ENCODE results near the gene ABLIM2. TPM values are rescaled to one million over a fixed set of nuclear protein-coding genes. Genes with fewer than 3 reads are reported as not detected.
"Not testable (repeated sequence)": the region's sequence is repeated elsewhere in the genome, so short reads cannot be mapped to it uniquely, and the experiment has no call there.

The ABLIM2 gene
- total RNA-seq, 2 donors from 2014 or later: 0.24 to 0.25 TPM

GRCh38 chr4:8141935-8142334 lies 16.7 kb downstream of the ABLIM2 start:
- Mint-ChIP-seq H3K9me3 (peaks cover 3% of the 10 kb centered on the region), H3K4me1 (ENCODE audit: low read depth in 2 of 2) (no peaks in the 10 kb centered on the region), H3K27ac (no peak overlapping the region), H3K27me3 (peaks cover 0 to 15% of the 10 kb centered on the region in 2 donors), H3K36me3 (no peaks in the 10 kb centered on the region), H3K4me3 (no peak overlapping the region)
- ATAC-seq (peak; percentile 37 to 56), DNase-seq (ENCODE audit: low spot score) (no peak)

- no peak for ATAC-seq
- Mint-ChIP-seq H3K4me1 (ENCODE audit: low read depth in 2 of 2) (no peaks in the 10 kb centered on the region), H3K27me3 (peaks cover 0 to 15% of the 10 kb centered on the region in 2 donors), H3K36me3 (no peaks in the 10 kb centered on the region), H3K27ac (no peak overlapping the region), H3K4me3 (no peak overlapping the region), H3K9me3 (peaks cover 3% of the 10 kb centered on the region)
- no peak for DNase-seq (ENCODE audit: low spot score)
Measured at GRCh38 chr4:8140915-8141314, 17.7 kb downstream of the ABLIM2 start.

- not testable (repeated sequence) for ATAC-seq; H3K4me1 Mint-ChIP-seq (ENCODE audit: low read depth in 2 of 2); H3K27ac Mint-ChIP-seq; H3K9me3 Mint-ChIP-seq; DNase-seq (ENCODE audit: low spot score); H3K4me3 Mint-ChIP-seq; H3K36me3 Mint-ChIP-seq
- peaks cover 0 to 14% of the 10 kb centered on the region in 2 donors for H3K27me3 Mint-ChIP-seq
Measured at GRCh38 chr4:8139726-8140125, 18.9 kb downstream of the ABLIM2 start.

GRCh38 chr4:8136972-8137710 lies 21.5 kb downstream of the ABLIM2 start:
- H3K4me3 Mint-ChIP-seq: no peak overlapping the region
- H3K27me3 Mint-ChIP-seq: peaks cover 0 to 14% of the 10 kb centered on the region in 2 donors
- ATAC-seq (no peak), DNase-seq (ENCODE audit: low spot score) (no peak)
- peaks cover 3% of the 10 kb centered on the region for H3K9me3 Mint-ChIP-seq
- H3K4me1 Mint-ChIP-seq (ENCODE audit: low read depth in 2 of 2): no peaks in the 10 kb centered on the region
- no peaks in the 10 kb centered on the region for H3K36me3 Mint-ChIP-seq
- no peak overlapping the region for H3K27ac Mint-ChIP-seq

GRCh38 chr4:8136529-8136928 lies 22.1 kb downstream of the ABLIM2 start:
- no peaks in the 10 kb centered on the region for H3K36me3 Mint-ChIP-seq
- no peak overlapping the region for H3K27ac Mint-ChIP-seq
- no peak for DNase-seq (ENCODE audit: low spot score)
- peaks cover 0 to 14% of the 10 kb centered on the region in 2 donors for H3K27me3 Mint-ChIP-seq
- peaks cover 3% of the 10 kb centered on the region for H3K9me3 Mint-ChIP-seq
- H3K4me3 Mint-ChIP-seq: no peak overlapping the region
- ATAC-seq: no peak
- no peaks in the 10 kb centered on the region for H3K4me1 Mint-ChIP-seq (ENCODE audit: low read depth in 2 of 2)

GRCh38 chr4:8135666-8136065 lies 22.9 kb downstream of the ABLIM2 start:
- no peaks in the 10 kb centered on the region for H3K4me1 Mint-ChIP-seq (ENCODE audit: low read depth in 2 of 2)

GRCh38 chr4:8133897-8134563 lies 24.6 kb downstream of the ABLIM2 start:
- ATAC-seq: no peak
- no peaks in the 10 kb centered on the region for H3K36me3 Mint-ChIP-seq
- no peak overlapping the region for H3K4me3 Mint-ChIP-seq
- H3K27me3 Mint-ChIP-seq: peaks cover 0 to 11% of the 10 kb centered on the region in 2 donors
- H3K9me3 Mint-ChIP-seq: no peaks in the 10 kb centered on the region
- H3K4me1 Mint-ChIP-seq (ENCODE audit: low read depth in 2 of 2): no peaks in the 10 kb centered on the region
- DNase-seq (ENCODE audit: low spot score): no peak
- H3K27ac Mint-ChIP-seq: no peak overlapping the region

More at GRCh38 chr4:8135666-8136065, 22.9 kb downstream of the ABLIM2 start:
- H3K9me3 Mint-ChIP-seq: peaks cover 3% of the 10 kb centered on the region
- ATAC-seq (no peak), DNase-seq (ENCODE audit: low spot score) (no peak)
- H3K27ac Mint-ChIP-seq: no peak overlapping the region
- no peaks in the 10 kb centered on the region for H3K36me3 Mint-ChIP-seq
- H3K4me3 Mint-ChIP-seq: no peak overlapping the region
- peaks cover 0 to 14% of the 10 kb centered on the region in 2 donors for H3K27me3 Mint-ChIP-seq

GRCh38 chr4:8132947-8133705 lies 25.5 kb downstream of the ABLIM2 start:
- no peaks in the 10 kb centered on the region for H3K4me1 Mint-ChIP-seq (ENCODE audit: low read depth in 2 of 2)
- H3K27me3 Mint-ChIP-seq: peaks cover 0 to 11% of the 10 kb centered on the region in 2 donors
- DNase-seq (ENCODE audit: low spot score) (no peak), ATAC-seq (no peak)
- H3K4me3 Mint-ChIP-seq: no peak overlapping the region
- H3K27ac Mint-ChIP-seq: no peak overlapping the region
- no peaks in the 10 kb centered on the region for H3K36me3 Mint-ChIP-seq
- no peaks in the 10 kb centered on the region for H3K9me3 Mint-ChIP-seq

- H3K27ac Mint-ChIP-seq: no peak overlapping the region
- ATAC-seq: no peak
- no peaks in the 10 kb centered on the region for H3K36me3 Mint-ChIP-seq
- no peaks in the 10 kb centered on the region for H3K9me3 Mint-ChIP-seq
- no peaks in the 10 kb centered on the region for H3K4me1 Mint-ChIP-seq (ENCODE audit: low read depth in 2 of 2)
- no peak overlapping the region for H3K4me3 Mint-ChIP-seq
- DNase-seq (ENCODE audit: low spot score): no peak
- H3K27me3 Mint-ChIP-seq: peaks cover 0 to 8% of the 10 kb centered on the region in 2 donors
Measured at GRCh38 chr4:8132400-8132799, 26.2 kb downstream of the ABLIM2 start.

- Mint-ChIP-seq H3K9me3 (no peaks in the 10 kb centered on the region), H3K27me3 (peaks cover 0 to 8% of the 10 kb centered on the region in 2 donors), H3K4me1 (ENCODE audit: low read depth in 2 of 2) (no peaks in the 10 kb centered on the region), H3K4me3 (no peak overlapping the region), H3K27ac (no peak overlapping the region), H3K36me3 (no peaks in the 10 kb centered on the region)
- DNase-seq (ENCODE audit: low spot score): no peak
- ATAC-seq: no peak
Measured at GRCh38 chr4:8131826-8132225, 26.8 kb downstream of the ABLIM2 start.

GRCh38 chr4:8131210-8131609 lies 27.4 kb downstream of the ABLIM2 start:
- Mint-ChIP-seq H3K36me3 (no peaks in the 10 kb centered on the region), H3K27ac (no peak overlapping the region), H3K27me3 (peaks cover 0 to 8% of the 10 kb centered on the region in 2 donors), H3K4me3 (no peak overlapping the region), H3K4me1 (ENCODE audit: low read depth in 2 of 2) (no peaks in the 10 kb centered on the region), H3K9me3 (no peaks in the 10 kb centered on the region)
- DNase-seq (ENCODE audit: low spot score) (no peak), ATAC-seq (no peak)

- Mint-ChIP-seq H3K4me3 (no peak overlapping the region), H3K4me1 (ENCODE audit: low read depth in 2 of 2) (no peaks in the 10 kb centered on the region), H3K9me3 (no peaks in the 10 kb centered on the region), H3K27ac (no peak overlapping the region), H3K27me3 (peaks cover 0 to 8% of the 10 kb centered on the region in 2 donors), H3K36me3 (no peaks in the 10 kb centered on the region)
- no peak for ATAC-seq
- no peak for DNase-seq (ENCODE audit: low spot score)
Measured at GRCh38 chr4:8130346-8131066, 28.1 kb downstream of the ABLIM2 start.

GRCh38 chr4:8129785-8130184 lies 28.8 kb downstream of the ABLIM2 start:
- ATAC-seq (no peak), DNase-seq (ENCODE audit: low spot score) (no peak)
- H3K4me1 Mint-ChIP-seq (ENCODE audit: low read depth in 2 of 2): no peaks in the 10 kb centered on the region
- no peaks in the 10 kb centered on the region for H3K9me3 Mint-ChIP-seq
- H3K36me3 Mint-ChIP-seq: no peaks in the 10 kb centered on the region
- H3K4me3 Mint-ChIP-seq: no peak overlapping the region
- no peak overlapping the region for H3K27ac Mint-ChIP-seq
- H3K27me3 Mint-ChIP-seq: peaks cover 0 to 6% of the 10 kb centered on the region in 2 donors
